Small intestine (tissue), 7 donors: Measurements from ENCODE around the gene SNX21. TPM values are rescaled to one million over a fixed set of nuclear protein-coding genes. Genes with fewer than 3 reads are reported as not detected.

Experiments used
- DNase-seq, 2 donors: peaks; one replicate each; pipeline versions ENCODE4 v3.0.0 to v3.0.0-alpha.2; 2013
- FAIRE-seq: peaks from 2 replicates; lab custom pipeline; 2012; peaks lifted over from hg19 to GRCh38; lab: Jason Lieb, UNC
- H3K27ac ChIP-seq, 3 donors: one replicate each; pipeline ENCODE4 v1.5.1; 2013; ENCODE audit warnings: low read length in 2 of 3, mild to moderate bottlenecking in 2 of 3, control low read depth in 1 of 3, inconsistent platforms in 1 of 3, low read depth in 1 of 3, moderate library complexity in 1 of 3
- H3K27me3 ChIP-seq, 3 donors: one replicate each; pipeline ENCODE4 v1.6.1; 2013; ENCODE audit warnings: low read length in 3 of 3, inconsistent platforms in 1 of 3; ENCODE audit not compliant: control insufficient read depth in 3 of 3, insufficient read depth in 3 of 3
- H3K36me3 ChIP-seq, 3 donors: one replicate each; pipeline ENCODE4 v1.6.1; 2013; ENCODE audit warnings: low read length in 3 of 3, inconsistent platforms in 1 of 3, low read depth in 1 of 3, mild to moderate bottlenecking in 1 of 3, moderate library complexity in 1 of 3; ENCODE audit not compliant: control insufficient read depth in 3 of 3, insufficient read depth in 2 of 3
- H3K4me1 ChIP-seq, 3 donors: one replicate each; pipeline ENCODE4 v1.6.1; 2013; ENCODE audit warnings: low read length in 2 of 3, inconsistent platforms in 1 of 3, low read depth in 1 of 3, mild to moderate bottlenecking in 1 of 3, moderate library complexity in 1 of 3; ENCODE audit not compliant: control insufficient read depth in 3 of 3, insufficient read depth in 2 of 3
- H3K4me3 ChIP-seq, 3 donors: one replicate each; pipeline ENCODE4 v1.5.1; 2013; ENCODE audit warnings: low read length in 3 of 3, control low read depth in 1 of 3, inconsistent platforms in 1 of 3, low read depth in 1 of 3, mild to moderate bottlenecking in 1 of 3, moderate library complexity in 1 of 3
- H3K9me3 ChIP-seq, 2 donors: one replicate each; pipeline ENCODE4 v1.6.1; 2013; ENCODE audit warnings: low read depth in 1 of 2, low read length in 1 of 2; ENCODE audit not compliant: control insufficient read depth in 2 of 2, insufficient read depth in 1 of 2
- WGBS, 3 donors: extraction: QIAGEN DNeasy Blood & Tissue Kit; methylation state at CpG; one replicate each; pipeline ENCODE4 v1.1.7; 2013; 5-methylcytosine and 5-hydroxymethylcytosine counted together
- polyA plus RNA-seq, 4 donors: library from polyadenylated mRNA; stranded (reverse) in 3 of 4; unstranded in 1 of 4; fragments of 200-250 nt in 3 of 4; fragments of 120-200 nt in 1 of 4; gene quantifications; one replicate each; pipeline versions ENCODE4 v1.2.1 to v1.2.3, GENCODE V29; 2013
- donor health status: healthy with polysubstance abuse.
- donor health status: control.
- donor health status: control.
- donor health status: Bipolar disorder and iron deficiency.
- donor health status: healthy.

Gene SNX21
- polyA plus RNA-seq, 4 donors, result 7.8 to 14.6 (median 10.1) TPM

- WGBS, 3 donors, result 77 to 94% (median 91%) methylated on average over 5 of the region's 5 CpGs
- DNase-seq, result no peak
- H3K36me3 ChIP-seq, result peaks cover 0 to 18% (median 0%) of the 10 kb centered on the region in 3 donors
- H3K4me3 ChIP-seq, result no peak overlapping the region
- no peak for FAIRE-seq
- H3K4me1 ChIP-seq, result peaks cover 0 to 3% (median 0%) of the 10 kb centered on the region in 3 donors
- no peaks in the 10 kb centered on the region for H3K27me3 ChIP-seq
- H3K27ac ChIP-seq, result no peak overlapping the region
- H3K9me3 ChIP-seq, result no peaks in the 10 kb centered on the region
These were observed 2.2 kb downstream of the SNX21 start for GRCh38 chr20:45835825-45836224.

- Histone ChIP-seq H3K27ac (no peak overlapping the region), H3K27me3 (no peaks in the 10 kb centered on the region), H3K36me3 (peaks cover 0 to 28% (median 0%) of the 10 kb centered on the region in 3 donors), H3K4me3 (no peak overlapping the region), H3K9me3 (no peaks in the 10 kb centered on the region), H3K4me1 (peaks cover 0 to 3% (median 0%) of the 10 kb centered on the region in 3 donors)
- 19 to 52% (median 29%) methylated on average over 1 of the region's 1 CpG for WGBS, 3 donors
- FAIRE-seq (no peak), DNase-seq (no peak)
These were observed 3.2 kb downstream of the SNX21 start for GRCh38 chr20:45836841-45837240.

GRCh38 chr20:45840700-45841198, 7.2 kb downstream of the SNX21 start:
- WGBS, 3 donors, result 86 to 91% (median 89%) methylated on average over 21 to 25 of the region's 25 CpGs
- H3K4me3 ChIP-seq, result no peak overlapping the region
- no peak for DNase-seq
- H3K27ac ChIP-seq, result no peak overlapping the region
- H3K27me3 ChIP-seq, result no peaks in the 10 kb centered on the region
- peaks cover 14 to 62% (median 20%) of the 10 kb centered on the region in 3 donors for H3K36me3 ChIP-seq
- no peak for FAIRE-seq
- H3K9me3 ChIP-seq, result no peaks in the 10 kb centered on the region
- H3K4me1 ChIP-seq, result no peaks in the 10 kb centered on the region

GRCh38 chr20:45841407-45842129, 8.0 kb downstream of the SNX21 start:
- Histone ChIP-seq H3K27ac (no peak overlapping the region), H3K36me3 (peaks cover 14 to 63% (median 20%) of the 10 kb centered on the region in 3 donors)

GRCh38 chr20:45842169-45842812, 8.7 kb downstream of the SNX21 start:
- WGBS, 3 donors, result 49 to 82% (median 63%) methylated on average over 5 of the region's 5 CpGs
- peaks cover 14 to 68% (median 20%) of the 10 kb centered on the region in 3 donors for H3K36me3 ChIP-seq
- DNase-seq, result no peak

More at GRCh38 chr20:45841407-45842129, 8.0 kb downstream of the SNX21 start:
- WGBS, 3 donors, result 88 to 96% (median 92%) methylated on average over 10 of the region's 10 CpGs
- H3K4me3 ChIP-seq, result no peak overlapping the region
- FAIRE-seq (no peak), DNase-seq (no peak)
- no peaks in the 10 kb centered on the region for H3K27me3 ChIP-seq
- H3K4me1 ChIP-seq, result no peaks in the 10 kb centered on the region
- H3K9me3 ChIP-seq, result no peaks in the 10 kb centered on the region

GRCh38 chr20:45843506-45843905, 9.9 kb downstream of the SNX21 start:
- Histone ChIP-seq H3K4me3 (no peak overlapping the region), H3K27me3 (no peaks in the 10 kb centered on the region), H3K36me3 (peaks cover 17 to 78% (median 20%) of the 10 kb centered on the region in 3 donors), H3K27ac (peak overlapping the region in 1 of 3 donors; percentile 8), H3K4me1 (no peaks in the 10 kb centered on the region), H3K9me3 (no peaks in the 10 kb centered on the region)
- FAIRE-seq, result no peak
- no peak for DNase-seq
- 92 to 98% (median 96%) methylated on average over 14 of the region's 14 CpGs for WGBS, 3 donors

More at GRCh38 chr20:45842169-45842812, 8.7 kb downstream of the SNX21 start:
- Histone ChIP-seq H3K9me3 (no peaks in the 10 kb centered on the region), H3K4me3 (no peak overlapping the region), H3K4me1 (no peaks in the 10 kb centered on the region), H3K27me3 (no peaks in the 10 kb centered on the region), H3K27ac (peak overlapping the region in 1 of 3 donors; percentile 16)
- no peak for FAIRE-seq

- H3K4me1 ChIP-seq, result no peaks in the 10 kb centered on the region
- H3K36me3 ChIP-seq, result peaks cover 19 to 82% (median 23%) of the 10 kb centered on the region in 3 donors
- H3K4me3 ChIP-seq, result no peak overlapping the region
- H3K9me3 ChIP-seq, result no peaks in the 10 kb centered on the region
- FAIRE-seq, result no peak
- DNase-seq, result no peak
- H3K27ac ChIP-seq, result no peak overlapping the region
- H3K27me3 ChIP-seq, result no peaks in the 10 kb centered on the region
These were observed 11.9 kb downstream of the SNX21 start for GRCh38 chr20:45845452-45845851.

- 95 to 96% (median 96%) methylated on average over 8 of the region's 8 CpGs for WGBS, 3 donors
These were observed 14.8 kb downstream of the SNX21 start for GRCh38 chr20:45848421-45848820.

More at GRCh38 chr20:45848421-45848820, 14.8 kb downstream of the SNX21 start:
- DNase-seq, result no peak
- Histone ChIP-seq H3K4me1 (peaks cover 0 to 8% (median 0%) of the 10 kb centered on the region in 3 donors), H3K36me3 (peaks cover 16 to 70% (median 17%) of the 10 kb centered on the region in 3 donors), H3K27me3 (no peaks in the 10 kb centered on the region), H3K4me3 (no peak overlapping the region), H3K27ac (no peak overlapping the region), H3K9me3 (no peaks in the 10 kb centered on the region)
- FAIRE-seq, result no peak
